Gastroesophageal sphincter (tissue), 3 donors: ENCODE data around the gene GMIP.

Experiments used
- CTCF ChIP-seq, 4 experiments: fragments of 200-600 bp in 2 of 4; fragments of 450-650 bp in 2 of 4; sonication (generic) in 1 of 4; IDR thresholded peaks; one replicate each; pipeline ENCODE4 v1.5.1; 2017 to 2019; ENCODE audit warnings: antibody characterized with exemption in 4 of 4, mild to moderate bottlenecking in 2 of 4, moderate library complexity in 2 of 4
- POLR2A ChIP-seq, 2 donors: fragments of 450-650 bp; IDR thresholded peaks; one replicate each; pipeline ENCODE4 v1.6.1; 2017; ENCODE audit warnings: antibody characterized with exemption in 2 of 2, mild to moderate bottlenecking in 2 of 2, moderate library complexity in 1 of 2
- POLR2AphosphoS5 ChIP-seq: sonication (generic); formaldehyde crosslinking; IDR thresholded peaks from one replicate; pipeline ENCODE4 v1.6.1; 2017; ENCODE audit warnings: antibody characterized with exemption

GRCh38 chr19:19642506-19643157, 825 bp downstream of the GMIP start:
- no peak for TF ChIP-seq POLR2AphosphoS5
- no peak for TF ChIP-seq CTCF (IDR thresholded peaks at IDR 0.05)
- TF ChIP-seq POLR2A (IDR thresholded peaks at IDR 0.05), result no peak
